Fibroblast of pulmonary artery (primary cell): ENCODE measurements around the gene TP53BP1.

Experiments used
- DNase-seq: peaks from one replicate; pipeline ENCODE4 v3.0.0-alpha.2; 2010; ENCODE audit warnings: low read depth
- H3K4me3 ChIP-seq: replicated peaks from 2 replicates; pipeline ENCODE4 v1.5.1; 2011; ENCODE audit warnings: low read depth, mild to moderate bottlenecking, control low read depth, low read length, moderate library complexity
- TF ChIP-seq, protein P1 (sequence below): IDR thresholded peaks from 2 replicates; pipeline ENCODE4 v1.5.1; 2011; ENCODE audit warnings: mild to moderate bottlenecking, control low read depth, low read length, inconsistent platforms; ENCODE audit errors: missing control alignments

Gene TP53BP1

DNA sequence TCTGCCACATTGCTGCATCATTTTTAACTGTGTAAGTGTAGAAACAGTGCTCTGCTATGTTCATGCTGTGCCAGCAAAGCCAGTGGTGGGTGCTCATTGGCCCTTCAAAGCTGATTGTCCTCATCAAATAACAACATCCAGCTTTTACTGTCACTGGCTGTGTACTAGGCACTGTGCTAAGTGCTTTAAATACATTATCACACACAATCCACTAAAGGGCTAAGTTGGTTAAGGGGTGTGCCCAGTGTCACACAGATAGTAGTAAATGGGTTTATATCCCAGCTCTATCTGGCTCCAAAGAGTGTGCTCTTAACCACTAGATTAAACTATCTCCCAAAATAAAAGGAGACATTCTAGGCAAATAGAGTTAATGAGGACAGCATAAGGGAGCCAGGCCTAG is 114.4 kb downstream of the TP53BP1 start:
- TF ChIP-seq, protein P1, sequence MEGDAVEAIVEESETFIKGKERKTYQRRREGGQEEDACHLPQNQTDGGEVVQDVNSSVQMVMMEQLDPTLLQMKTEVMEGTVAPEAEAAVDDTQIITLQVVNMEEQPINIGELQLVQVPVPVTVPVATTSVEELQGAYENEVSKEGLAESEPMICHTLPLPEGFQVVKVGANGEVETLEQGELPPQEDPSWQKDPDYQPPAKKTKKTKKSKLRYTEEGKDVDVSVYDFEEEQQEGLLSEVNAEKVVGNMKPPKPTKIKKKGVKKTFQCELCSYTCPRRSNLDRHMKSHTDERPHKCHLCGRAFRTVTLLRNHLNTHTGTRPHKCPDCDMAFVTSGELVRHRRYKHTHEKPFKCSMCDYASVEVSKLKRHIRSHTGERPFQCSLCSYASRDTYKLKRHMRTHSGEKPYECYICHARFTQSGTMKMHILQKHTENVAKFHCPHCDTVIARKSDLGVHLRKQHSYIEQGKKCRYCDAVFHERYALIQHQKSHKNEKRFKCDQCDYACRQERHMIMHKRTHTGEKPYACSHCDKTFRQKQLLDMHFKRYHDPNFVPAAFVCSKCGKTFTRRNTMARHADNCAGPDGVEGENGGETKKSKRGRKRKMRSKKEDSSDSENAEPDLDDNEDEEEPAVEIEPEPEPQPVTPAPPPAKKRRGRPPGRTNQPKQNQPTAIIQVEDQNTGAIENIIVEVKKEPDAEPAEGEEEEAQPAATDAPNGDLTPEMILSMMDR, result no peak
- no peak overlapping the region for H3K4me3 ChIP-seq
- DNase-seq, result no peak

GRCh38 chr15:43376017-43376705 is 116.8 kb downstream of the TP53BP1 start:
- H3K4me3 ChIP-seq, result no peak overlapping the region
- peak; percentile 47 for DNase-seq
- TF ChIP-seq, protein P1, result peak; percentile 88

DNA sequence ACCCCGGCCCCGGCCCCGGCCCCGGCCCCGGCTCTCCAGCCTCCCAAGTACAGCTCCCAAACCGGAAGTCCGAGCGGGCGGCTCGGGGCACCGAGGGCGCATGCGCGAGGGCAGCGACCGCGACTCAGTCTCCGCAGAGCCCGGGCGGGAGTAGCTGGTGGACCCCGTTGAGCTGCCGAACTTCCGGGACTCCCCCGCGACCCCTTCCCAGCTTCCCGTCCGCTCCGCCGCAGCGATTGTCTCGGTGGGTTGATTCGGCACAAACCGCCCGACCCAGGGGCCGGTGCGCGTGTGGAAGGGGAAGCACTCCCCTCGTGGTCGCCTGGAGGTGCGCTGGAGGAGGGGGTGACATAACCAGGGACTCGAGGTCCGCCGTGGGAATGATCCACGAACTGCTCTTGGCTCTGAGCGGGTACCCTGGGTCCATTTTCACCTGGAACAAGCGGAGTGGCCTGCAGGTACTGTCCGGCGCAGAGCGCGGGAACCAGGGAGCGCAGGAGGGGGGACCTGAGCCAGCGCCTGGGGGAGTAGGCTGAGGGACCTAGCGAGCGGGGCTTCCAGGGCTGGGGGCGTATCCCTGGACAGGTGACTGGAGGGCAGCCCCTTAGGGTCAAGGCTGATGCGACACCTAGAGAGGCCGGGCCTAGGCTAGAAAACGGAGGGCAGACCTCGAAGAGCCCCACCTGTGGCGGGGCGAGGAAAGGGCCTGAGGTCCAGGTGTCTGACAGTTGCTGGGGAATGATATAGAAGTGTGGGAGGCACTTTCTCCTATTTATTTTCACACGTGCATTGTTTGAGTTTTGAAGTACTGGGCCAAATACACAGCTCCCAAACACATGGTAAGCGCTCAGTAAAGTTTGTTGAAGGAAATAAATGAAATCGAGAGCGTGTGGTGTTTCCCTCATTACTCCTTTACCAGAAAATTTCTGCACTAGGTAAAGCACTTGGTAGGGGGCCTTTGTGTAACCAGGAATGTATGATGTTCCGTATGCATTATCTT is 121.7 kb downstream of the TP53BP1 start, which contains the start of the genes TUBGCP4 and ZSCAN29:
TUBGCP4 (plus strand) TSS at position 127 of the 1,000 bp plus-strand sequence; CDS start at position 381, 254 bp downstream.
ZSCAN29 (minus strand) TSS at position 69 of the 1,000 bp plus-strand sequence. CDS start 1,130 bp downstream, outside the sequence.
- TF ChIP-seq, protein P1, result peak; percentile 28
- DNase-seq, result peak; percentile 75

GRCh38 chr15:43370310-43370974 is 122.5 kb downstream of the TP53BP1 start:
- peak overlapping the region; percentile 71 for H3K4me3 ChIP-seq
- TF ChIP-seq, protein P1, result no peak
- DNase-seq, result peak; percentile 42

More for the DNA sequence above, 121.7 kb downstream of the TP53BP1 start, which contains the start of the genes TUBGCP4 and ZSCAN29:
- peak within 1 kb of the TSS; percentile 71 for H3K4me3 ChIP-seq

GRCh38 chr15:43361313-43361903 is 131.5 kb downstream of the TP53BP1 start:
- peak; percentile 3 for DNase-seq
- TF ChIP-seq, protein P1, result no peak
- H3K4me3 ChIP-seq, result no peak overlapping the region

GRCh38 chr15:43360821-43361220 is 132.1 kb downstream of the TP53BP1 start:
- H3K4me3 ChIP-seq, result no peak overlapping the region
- TF ChIP-seq, protein P1, result no peak
- DNase-seq, result no peak
